Measurements from ENCODE around the gene ZNF30. TPM values are rescaled to one million over a fixed set of nuclear protein-coding genes. Genes with fewer than 3 reads are reported as not detected.

Gene ZNF30
- total RNA-seq, 3 donors from 2014 or later = 4.7 to 6.1 (median 4.8) TPM

GRCh38 chr19:34936184-34936583, 9.5 kb downstream of the ZNF30 start:
- no peak for ATAC-seq
- Mint-ChIP-seq H3K9me3 (peaks cover 18% of the 10 kb centered on the region), H3K4me3 (no peak overlapping the region), H3K36me3 (ENCODE audit: insufficient read depth) (peaks cover 53% of the 10 kb centered on the region), H3K4me1 (ENCODE audit: low read depth) (no peaks in the 10 kb centered on the region), H3K27me3 (ENCODE audit: low read depth) (no peaks in the 10 kb centered on the region)
- no peak for DNase-seq

DNA sequence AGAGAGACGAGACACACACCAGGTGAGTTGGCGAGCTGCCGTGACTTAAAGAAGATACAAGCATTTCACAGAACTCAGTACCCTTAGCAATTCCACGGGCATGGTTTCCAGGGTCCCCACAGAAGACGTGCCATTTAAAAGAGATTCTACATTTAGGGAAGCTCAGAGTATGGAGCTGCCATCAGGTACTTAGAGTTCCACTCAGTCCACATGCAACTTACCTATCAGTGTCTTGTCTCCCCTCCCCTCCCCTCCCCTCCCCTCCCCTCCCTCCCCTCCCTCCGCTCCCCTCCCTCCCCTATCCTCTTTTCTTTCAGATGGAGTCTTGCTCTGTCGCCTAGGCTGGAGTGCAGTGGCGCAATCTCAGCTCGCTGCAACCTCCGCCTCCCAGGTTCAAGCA, 12.2 kb downstream of the ZNF30 start:
- H3K9me3 Mint-ChIP-seq = peaks cover 37% of the 10 kb centered on the region
- DNase-seq = no peak
- no peak for ATAC-seq
- H3K36me3 Mint-ChIP-seq (ENCODE audit: insufficient read depth) = peaks cover 61% of the 10 kb centered on the region
- no peaks in the 10 kb centered on the region for H3K27me3 Mint-ChIP-seq (ENCODE audit: low read depth)
- no peaks in the 10 kb centered on the region for H3K4me1 Mint-ChIP-seq (ENCODE audit: low read depth)
- no peak overlapping the region for H3K4me3 Mint-ChIP-seq

GRCh38 chr19:34943861-34944573, 17.3 kb downstream of the ZNF30 start:
- Mint-ChIP-seq H3K27me3 (ENCODE audit: low read depth) (no peaks in the 10 kb centered on the region), H3K4me1 (ENCODE audit: low read depth) (no peaks in the 10 kb centered on the region), H3K4me3 (no peak overlapping the region), H3K9me3 (peaks cover 52% of the 10 kb centered on the region), H3K36me3 (ENCODE audit: insufficient read depth) (peaks cover 43% of the 10 kb centered on the region)
- ATAC-seq (no peak), DNase-seq (no peak)

DNA sequence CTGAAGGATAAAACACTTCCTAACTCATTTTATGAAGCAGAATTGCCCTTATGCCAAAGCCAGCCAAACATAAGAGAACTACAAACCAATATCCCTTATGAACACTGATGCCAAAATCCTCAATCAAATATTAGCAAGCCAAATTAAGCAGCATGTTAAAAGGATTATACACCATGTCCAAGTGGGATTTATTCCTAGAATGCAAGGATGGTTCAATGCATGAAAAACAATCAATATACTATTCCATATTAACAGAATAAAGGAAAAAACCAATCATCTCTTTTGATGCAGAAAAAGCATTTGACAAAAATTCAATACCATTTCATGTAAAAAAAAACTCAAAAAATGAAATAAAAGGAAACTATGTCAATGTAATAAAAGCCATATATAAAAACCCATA, 26.4 kb downstream of the ZNF30 start:
- Mint-ChIP-seq H3K9me3 (peaks cover 62% of the 10 kb centered on the region), H3K4me1 (ENCODE audit: low read depth) (no peaks in the 10 kb centered on the region), H3K4me3 (no peak overlapping the region), H3K36me3 (ENCODE audit: insufficient read depth) (peaks cover 67% of the 10 kb centered on the region), H3K27me3 (ENCODE audit: low read depth) (no peaks in the 10 kb centered on the region)
- ATAC-seq = no peak
- DNase-seq = no peak

DNA sequence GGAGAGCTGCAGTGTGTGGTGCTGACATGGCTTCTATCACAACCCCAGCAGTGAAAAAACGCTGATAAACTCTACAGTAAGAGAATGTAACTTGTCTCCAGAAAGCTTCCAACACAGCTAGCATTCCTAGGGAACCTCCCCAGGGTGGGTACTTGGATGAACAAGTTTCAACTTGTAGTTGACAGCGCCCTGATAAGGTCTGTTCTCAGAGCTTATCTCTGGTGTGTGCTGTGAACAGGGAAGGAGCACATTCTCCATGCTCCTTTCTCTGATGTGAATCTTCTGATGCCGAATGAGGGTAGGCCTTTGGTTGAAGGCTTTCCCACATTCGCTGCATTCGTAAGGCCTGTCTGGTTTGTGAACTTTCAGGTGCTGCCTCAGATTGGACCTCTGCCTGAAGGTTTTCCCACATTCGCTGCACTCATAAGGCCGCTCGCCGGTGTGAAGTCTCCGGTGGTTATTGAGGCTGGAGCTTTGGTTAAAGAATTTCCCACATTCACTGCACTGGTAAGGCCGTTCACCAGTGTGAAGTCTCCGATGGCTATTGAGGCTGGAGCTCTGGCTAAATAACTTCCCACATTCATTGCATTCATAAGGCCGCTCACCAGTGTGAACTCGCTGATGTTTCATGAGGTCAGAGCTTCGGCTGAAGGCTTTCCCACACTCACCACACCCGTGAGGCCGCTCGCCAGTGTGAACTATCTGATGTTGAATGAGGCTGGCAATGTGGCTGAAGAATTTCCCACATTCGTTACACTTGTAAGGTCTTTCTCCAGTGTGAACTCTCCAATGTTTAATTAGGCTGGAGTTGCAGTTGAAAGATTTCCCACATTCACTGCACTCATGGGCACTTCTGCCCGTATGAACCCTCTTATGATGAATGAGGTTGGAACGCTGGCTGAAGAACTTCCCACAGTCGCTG, 31.4 kb downstream of the ZNF30 start:
- ATAC-seq (no peak), DNase-seq (no peak)
- Mint-ChIP-seq H3K9me3 (peaks cover 69% of the 10 kb centered on the region), H3K4me3 (no peak overlapping the region), H3K4me1 (ENCODE audit: low read depth) (peaks cover 21% of the 10 kb centered on the region), H3K36me3 (ENCODE audit: insufficient read depth) (peaks cover 83% of the 10 kb centered on the region), H3K27me3 (ENCODE audit: low read depth) (no peaks in the 10 kb centered on the region)

- Mint-ChIP-seq H3K4me1 (ENCODE audit: low read depth) (peaks cover 24% of the 10 kb centered on the region), H3K9me3 (peaks cover 64% of the 10 kb centered on the region), H3K4me3 (no peak overlapping the region), H3K36me3 (ENCODE audit: insufficient read depth) (peaks cover 74% of the 10 kb centered on the region), H3K27me3 (ENCODE audit: low read depth) (no peaks in the 10 kb centered on the region)
- DNase-seq (no peak), ATAC-seq (no peak)
Observed at GRCh38 chr19:34959021-34959420, 32.3 kb downstream of the ZNF30 start.

DNA sequence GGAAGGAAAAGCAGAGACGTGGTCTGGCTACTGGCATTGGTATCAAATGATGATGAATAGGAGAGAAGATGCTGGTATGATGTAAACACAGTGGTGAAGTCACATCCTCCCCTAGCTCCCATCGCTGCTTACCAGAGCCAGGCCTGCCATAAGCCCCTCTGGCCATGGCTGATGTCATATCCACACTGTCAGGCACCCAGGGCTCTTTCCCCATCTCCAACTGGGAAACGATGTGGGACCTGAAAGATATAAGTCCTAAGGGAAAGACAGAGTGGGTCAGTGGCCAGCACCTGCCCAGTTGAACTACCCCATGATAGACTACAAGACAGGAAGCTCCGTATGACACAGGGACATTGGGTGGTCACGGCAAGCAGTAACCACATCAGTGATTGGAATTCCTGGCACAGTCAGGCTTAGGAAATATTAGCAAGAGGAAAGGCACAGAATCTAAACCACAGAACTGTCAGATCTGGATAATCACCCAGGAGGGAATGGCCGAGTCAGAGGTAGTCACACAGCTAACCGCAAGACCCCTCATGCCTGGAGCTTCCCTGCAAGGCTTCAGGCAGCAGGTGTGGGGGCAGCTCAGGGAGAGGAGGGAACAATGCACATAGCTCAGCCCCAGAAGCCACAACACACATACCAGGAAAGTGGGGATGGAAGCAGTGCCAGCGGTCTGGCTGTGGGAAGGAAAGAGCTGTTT, 33.6 kb downstream of the ZNF30 start:
- DNase-seq (no peak), ATAC-seq (no peak)
- no peaks in the 10 kb centered on the region for H3K27me3 Mint-ChIP-seq (ENCODE audit: low read depth)
- peaks cover 70% of the 10 kb centered on the region for H3K36me3 Mint-ChIP-seq (ENCODE audit: insufficient read depth)
- H3K4me3 Mint-ChIP-seq = no peak overlapping the region
- H3K9me3 Mint-ChIP-seq = peaks cover 58% of the 10 kb centered on the region
- H3K4me1 Mint-ChIP-seq (ENCODE audit: low read depth) = peaks cover 26% of the 10 kb centered on the region

GRCh38 chr19:34960940-34961679, 34.4 kb downstream of the ZNF30 start:
- peaks cover 64% of the 10 kb centered on the region for H3K36me3 Mint-ChIP-seq (ENCODE audit: insufficient read depth)
- H3K4me3 Mint-ChIP-seq = no peak overlapping the region
- no peak for DNase-seq
- no peak for ATAC-seq
- H3K27me3 Mint-ChIP-seq (ENCODE audit: low read depth) = no peaks in the 10 kb centered on the region
- H3K9me3 Mint-ChIP-seq = peaks cover 57% of the 10 kb centered on the region
- H3K4me1 Mint-ChIP-seq (ENCODE audit: low read depth) = peaks cover 26% of the 10 kb centered on the region

DNA sequence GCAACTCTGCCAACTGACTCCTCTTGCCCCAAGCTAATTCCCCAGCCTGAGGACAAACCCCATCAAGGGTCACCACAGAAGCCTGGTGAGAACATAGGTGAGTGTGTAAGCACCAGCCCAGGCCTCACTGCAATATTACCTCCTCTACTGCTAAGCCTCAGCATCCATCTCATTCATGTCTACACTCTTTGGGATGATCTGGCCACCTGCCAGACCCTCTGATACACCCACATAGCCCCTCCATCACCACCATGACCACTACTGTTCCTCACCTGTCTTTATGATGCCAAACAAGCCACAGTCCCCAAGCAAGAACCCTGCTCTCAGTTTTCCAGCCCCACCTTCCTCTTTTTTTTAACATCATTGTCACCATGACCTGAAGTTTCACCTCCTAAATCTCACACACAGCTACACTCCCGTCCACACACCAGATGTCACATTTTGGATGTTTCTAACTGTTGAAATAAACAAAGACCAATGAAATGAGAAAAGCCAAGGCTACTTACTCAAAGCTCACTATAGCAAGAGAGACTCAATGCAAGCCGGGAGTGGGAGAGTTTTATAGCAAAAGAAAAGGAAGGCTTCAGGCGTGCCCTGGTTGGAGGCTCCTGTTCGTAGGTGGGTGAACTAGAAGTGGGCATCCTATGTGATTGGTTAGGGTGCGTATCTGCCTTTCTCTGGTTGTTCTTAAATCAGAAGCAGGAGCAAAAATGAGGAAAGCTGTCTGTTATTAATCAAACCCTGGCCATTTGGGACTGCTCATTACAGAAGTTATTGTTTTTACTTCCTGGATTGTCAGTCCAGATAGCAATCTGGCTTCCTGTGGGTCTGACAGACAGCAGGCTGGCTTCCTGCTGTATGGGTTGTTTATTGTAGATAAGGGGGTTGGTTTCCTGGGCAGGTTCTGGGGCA, 35.3 kb downstream of the ZNF30 start:
- peak overlapping the region; percentile 87 for H3K4me3 Mint-ChIP-seq
- H3K27me3 Mint-ChIP-seq (ENCODE audit: low read depth) = no peaks in the 10 kb centered on the region
- DNase-seq (no peak), ATAC-seq (no peak)
- H3K36me3 Mint-ChIP-seq (ENCODE audit: insufficient read depth) = peaks cover 57% of the 10 kb centered on the region
- peaks cover 26% of the 10 kb centered on the region for H3K4me1 Mint-ChIP-seq (ENCODE audit: low read depth)
- H3K9me3 Mint-ChIP-seq = peaks cover 51% of the 10 kb centered on the region

GRCh38 chr19:34962687-34963572, 36.2 kb downstream of the ZNF30 start:
- DNase-seq = no peak
- H3K27me3 Mint-ChIP-seq (ENCODE audit: low read depth) = no peaks in the 10 kb centered on the region
- H3K4me1 Mint-ChIP-seq (ENCODE audit: low read depth) = peaks cover 26% of the 10 kb centered on the region
- H3K9me3 Mint-ChIP-seq = peaks cover 46% of the 10 kb centered on the region
- H3K4me3 Mint-ChIP-seq = peak overlapping the region; percentile 87
- ATAC-seq = no peak
- peaks cover 48% of the 10 kb centered on the region for H3K36me3 Mint-ChIP-seq (ENCODE audit: insufficient read depth)

DNA sequence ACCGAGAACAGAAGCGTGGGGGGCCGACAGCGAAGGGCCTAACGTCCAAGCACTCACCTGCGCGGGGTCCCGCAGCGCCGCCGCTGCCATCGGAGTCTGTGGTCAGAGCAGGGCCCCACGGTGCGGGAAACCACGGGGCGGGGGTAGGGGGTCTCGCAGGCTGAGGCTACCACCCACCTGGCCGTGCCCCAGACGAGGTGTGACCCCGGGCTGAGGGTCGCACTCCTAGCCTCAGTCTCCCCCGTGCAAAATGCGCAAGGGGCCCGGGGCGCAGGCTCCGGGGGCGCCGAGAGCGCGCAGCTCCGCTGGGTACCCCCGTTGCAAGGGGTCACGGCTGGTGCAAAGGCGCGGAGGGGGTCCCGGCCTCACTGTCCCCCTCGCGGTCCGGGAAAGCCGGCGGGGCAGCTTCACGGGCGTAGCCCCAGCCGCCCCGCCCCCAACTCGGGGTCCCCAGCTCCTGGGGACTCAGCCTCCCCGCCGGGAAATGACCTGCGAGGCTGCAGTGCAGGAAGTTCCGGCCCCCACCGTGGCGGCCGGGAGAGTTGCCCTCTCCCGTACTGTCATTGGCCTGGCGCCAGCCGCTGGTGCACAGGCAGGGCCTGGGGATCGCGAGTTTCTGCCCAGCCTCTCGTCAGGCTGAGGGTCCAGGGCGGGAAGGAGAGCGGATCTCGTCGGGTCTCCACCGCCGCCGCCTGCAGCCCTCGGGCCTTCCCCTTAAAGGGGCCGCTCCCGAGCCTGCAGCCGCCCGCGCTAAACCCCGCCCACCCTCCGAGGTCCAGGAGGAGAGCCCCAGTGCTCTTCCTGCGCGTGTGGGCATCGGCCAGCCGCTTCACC, 37.1 kb downstream of the ZNF30 start, which contains the start of gene ZNF792:
Gene ZNF792, minus strand, starts transcription at position 657 of the 834 bp plus-strand sequence. Its CDS starts 567 bp downstream, at position 90.
- Mint-ChIP-seq H3K27me3 (ENCODE audit: low read depth) (no peaks in the 10 kb centered on the region), H3K36me3 (ENCODE audit: insufficient read depth) (peaks cover 40% of the 10 kb centered on the region), H3K4me1 (ENCODE audit: low read depth) (peaks cover 26% of the 10 kb centered on the region), H3K4me3 (peak within 1 kb of the TSS; percentile 87), H3K9me3 (peaks cover 44% of the 10 kb centered on the region)
- ATAC-seq (peak; percentile 84 to 91), DNase-seq (peak; percentile 17)

- Mint-ChIP-seq H3K4me1 (ENCODE audit: low read depth) (peaks cover 26% of the 10 kb centered on the region), H3K4me3 (peak overlapping the region; percentile 79), H3K9me3 (peaks cover 36% of the 10 kb centered on the region), H3K36me3 (ENCODE audit: insufficient read depth) (peaks cover 32% of the 10 kb centered on the region), H3K27me3 (ENCODE audit: low read depth) (no peaks in the 10 kb centered on the region)
- no peak for DNase-seq
- no peak for ATAC-seq
Observed at GRCh38 chr19:34964598-34964997, 37.9 kb downstream of the ZNF30 start.
